ENCODE results near the gene TXK. TPM values are rescaled to one million over a fixed set of nuclear protein-coding genes. Genes with fewer than 3 reads are reported as not detected.

Gene TXK
- total and polyA plus RNA-seq, 3 donors from 2014 or later: 3.1 to 5.9 (median 3.6) TPM

DNA sequence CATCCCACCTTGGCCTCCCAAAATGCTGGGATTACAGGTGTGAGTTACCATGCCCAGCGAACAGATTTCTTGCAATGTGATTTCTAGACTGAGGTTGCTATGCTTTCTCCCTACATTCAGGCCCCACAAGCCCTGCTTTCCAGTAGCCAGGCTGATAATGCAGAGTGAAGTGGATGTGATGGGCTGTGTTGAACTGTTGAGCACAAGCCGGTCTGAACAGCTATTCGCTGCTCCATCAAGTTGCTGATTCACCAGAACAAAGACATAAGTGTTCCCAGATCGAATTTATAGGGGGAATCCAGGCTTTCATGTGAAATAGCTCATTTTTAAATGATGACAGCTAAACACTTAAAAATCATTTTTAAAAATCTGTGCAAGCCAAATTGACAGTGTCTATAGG lies 109.5 kb downstream of the TXK start:
- Histone ChIP-seq H3K27me3 (no peaks in the 10 kb centered on the region), H3K27ac (no peak overlapping the region), H3K9me3 (no peaks in the 10 kb centered on the region), H3K4me1 (no peaks in the 10 kb centered on the region), H3K4me3 (no peak overlapping the region), H3K36me3 (ENCODE audit: low read depth, missing control alignments) (no peaks in the 10 kb centered on the region)
- no peak for DNase-seq
- 84 to 85% methylated on average over 4 of the region's 4 CpGs for WGBS, 2 donors
- intact Hi-C loops (cut with DNase I; ENCODE audit: low total_unique reads): no loop called here
- no peak for TF ChIP-seq POLR2A (IDR thresholded peaks at IDR 0.05)
- TF ChIP-seq, protein P1, sequence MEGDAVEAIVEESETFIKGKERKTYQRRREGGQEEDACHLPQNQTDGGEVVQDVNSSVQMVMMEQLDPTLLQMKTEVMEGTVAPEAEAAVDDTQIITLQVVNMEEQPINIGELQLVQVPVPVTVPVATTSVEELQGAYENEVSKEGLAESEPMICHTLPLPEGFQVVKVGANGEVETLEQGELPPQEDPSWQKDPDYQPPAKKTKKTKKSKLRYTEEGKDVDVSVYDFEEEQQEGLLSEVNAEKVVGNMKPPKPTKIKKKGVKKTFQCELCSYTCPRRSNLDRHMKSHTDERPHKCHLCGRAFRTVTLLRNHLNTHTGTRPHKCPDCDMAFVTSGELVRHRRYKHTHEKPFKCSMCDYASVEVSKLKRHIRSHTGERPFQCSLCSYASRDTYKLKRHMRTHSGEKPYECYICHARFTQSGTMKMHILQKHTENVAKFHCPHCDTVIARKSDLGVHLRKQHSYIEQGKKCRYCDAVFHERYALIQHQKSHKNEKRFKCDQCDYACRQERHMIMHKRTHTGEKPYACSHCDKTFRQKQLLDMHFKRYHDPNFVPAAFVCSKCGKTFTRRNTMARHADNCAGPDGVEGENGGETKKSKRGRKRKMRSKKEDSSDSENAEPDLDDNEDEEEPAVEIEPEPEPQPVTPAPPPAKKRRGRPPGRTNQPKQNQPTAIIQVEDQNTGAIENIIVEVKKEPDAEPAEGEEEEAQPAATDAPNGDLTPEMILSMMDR (IDR thresholded peaks at IDR 0.05): no peak

DNA sequence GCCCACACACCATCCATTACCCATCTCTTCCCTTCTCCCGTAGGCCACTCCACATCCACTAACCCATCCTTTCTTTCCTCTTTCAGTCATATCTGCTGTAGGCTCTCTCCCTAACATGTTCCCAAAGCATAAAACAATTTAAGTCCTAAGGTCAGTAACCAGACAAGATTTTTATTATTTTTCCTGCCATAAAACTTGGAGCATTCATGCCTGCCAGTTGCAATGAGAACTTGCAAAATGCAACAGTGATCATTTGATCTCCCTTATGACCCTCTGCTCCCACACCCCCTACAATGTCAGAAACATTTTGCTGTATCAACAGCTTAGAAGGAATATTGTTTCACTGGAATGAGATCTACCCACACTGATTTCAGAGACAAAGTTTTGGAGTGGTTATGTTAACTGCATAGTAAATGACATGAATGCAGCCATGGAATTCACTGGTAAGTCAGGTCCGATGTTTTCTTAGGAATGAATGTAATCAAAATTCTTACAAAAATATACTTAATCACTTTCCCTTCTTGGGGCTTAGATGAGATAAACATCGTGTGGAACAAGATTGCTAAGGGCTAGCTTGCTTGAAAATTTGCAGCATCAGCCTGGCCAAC lies 111.8 kb downstream of the TXK start:
- no peak for TF ChIP-seq POLR2A (IDR thresholded peaks at IDR 0.05)
- H3K4me3 ChIP-seq: no peak overlapping the region
- intact Hi-C loops (cut with DNase I; ENCODE audit: low total_unique reads): no loop called here
- 59 to 63% methylated on average over 3 of the region's 3 CpGs for WGBS, 2 donors
- H3K9me3 ChIP-seq: no peaks in the 10 kb centered on the region
- no peaks in the 10 kb centered on the region for H3K27me3 ChIP-seq
- no peaks in the 10 kb centered on the region for H3K4me1 ChIP-seq
- DNase-seq: no peak
- H3K27ac ChIP-seq: no peak overlapping the region
- no peaks in the 10 kb centered on the region for H3K36me3 ChIP-seq (ENCODE audit: low read depth, missing control alignments)

DNA sequence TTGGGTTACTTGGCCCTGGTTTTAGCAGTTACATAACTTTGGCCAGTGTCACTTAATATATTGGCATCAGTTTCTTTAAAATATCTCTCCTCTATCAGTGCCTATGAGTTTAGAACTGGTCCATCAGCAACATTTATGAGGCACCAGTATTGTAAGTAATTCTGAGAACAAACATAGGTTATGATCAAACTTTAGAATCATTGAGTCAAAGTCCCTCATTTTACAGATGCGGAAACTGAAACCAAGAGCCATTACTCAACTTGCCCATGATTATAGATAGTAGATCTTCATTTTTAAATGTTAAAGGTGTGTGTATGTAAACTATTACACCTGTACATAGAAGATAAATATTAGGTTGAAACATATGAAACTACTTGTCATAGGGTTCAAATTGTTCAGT lies 113.0 kb downstream of the TXK start:
- intact Hi-C loops (cut with DNase I; ENCODE audit: low total_unique reads): no loop called here
- no peak for DNase-seq
- Histone ChIP-seq H3K4me3 (no peak overlapping the region), H3K4me1 (no peaks in the 10 kb centered on the region), H3K27me3 (no peaks in the 10 kb centered on the region), H3K36me3 (ENCODE audit: low read depth, missing control alignments) (no peaks in the 10 kb centered on the region), H3K27ac (no peak overlapping the region), H3K9me3 (no peaks in the 10 kb centered on the region)
- TF ChIP-seq, protein P1 (IDR thresholded peaks at IDR 0.05): no peak
- no peak for TF ChIP-seq POLR2A (IDR thresholded peaks at IDR 0.05)
- WGBS, 2 donors: 20 to 98% methylated on average over 1 of the region's 1 CpG

DNA sequence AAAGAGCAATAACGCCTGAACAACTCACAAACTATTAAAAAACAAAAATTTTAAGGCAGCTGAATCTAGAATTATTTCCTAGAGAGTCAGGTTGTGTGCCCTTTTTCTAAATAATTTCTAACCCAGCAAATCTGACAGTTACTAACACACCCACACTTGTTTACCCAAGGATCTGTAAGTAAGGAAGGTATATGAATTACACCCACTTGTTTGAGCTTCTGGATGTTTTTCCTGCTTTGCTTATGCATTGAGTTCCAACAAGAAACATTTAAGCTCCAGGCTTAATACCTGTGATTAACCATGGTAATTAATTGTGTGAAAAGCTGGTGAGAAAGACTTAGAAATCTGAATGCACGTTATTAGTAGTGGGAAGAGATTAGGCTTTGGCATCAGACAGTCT lies 115.9 kb downstream of the TXK start:
- intact Hi-C loops (cut with DNase I; ENCODE audit: low total_unique reads): no loop called here
- Histone ChIP-seq H3K27me3 (no peaks in the 10 kb centered on the region), H3K9me3 (no peaks in the 10 kb centered on the region), H3K4me3 (no peak overlapping the region), H3K27ac (no peak overlapping the region), H3K4me1 (no peaks in the 10 kb centered on the region), H3K36me3 (ENCODE audit: low read depth, missing control alignments) (no peaks in the 10 kb centered on the region)
- TF ChIP-seq, protein P1 (IDR thresholded peaks at IDR 0.05): no peak
- no peak for TF ChIP-seq POLR2A (IDR thresholded peaks at IDR 0.05)
- 55 to 67% methylated on average over 2 of the region's 2 CpGs for WGBS, 2 donors
- DNase-seq: no peak

DNA sequence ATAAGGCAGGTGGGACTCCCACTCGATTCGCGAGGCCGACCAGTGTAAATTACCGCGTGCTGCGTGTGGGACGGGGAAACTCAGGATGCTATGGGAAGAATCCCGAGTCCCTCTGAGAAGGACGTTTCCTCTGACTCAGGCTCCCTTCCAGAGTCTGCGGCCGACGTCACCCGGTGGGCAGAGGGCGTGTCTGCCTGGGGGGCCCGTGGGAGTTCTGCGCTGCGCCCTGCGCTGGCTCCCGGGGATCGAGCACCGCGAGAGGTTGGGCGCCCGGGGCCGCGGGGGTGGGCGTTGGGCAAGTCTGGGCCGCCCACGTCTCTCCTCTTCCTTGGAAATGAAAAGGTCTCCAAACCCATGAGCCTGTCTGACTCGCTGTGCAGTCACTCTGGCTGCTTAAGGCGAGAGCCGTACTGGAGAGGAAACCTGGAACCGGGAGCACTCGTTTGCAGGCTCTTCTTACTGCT lies 116.9 kb downstream of the TXK start:
- TF ChIP-seq, protein P1 (IDR thresholded peaks at IDR 0.05): no peak
- TF ChIP-seq POLR2A (IDR thresholded peaks at IDR 0.05): no peak
- no peaks in the 10 kb centered on the region for H3K9me3 ChIP-seq
- peak overlapping the region in 1 of 2 donors; percentile 74 for H3K27ac ChIP-seq
- H3K4me1 ChIP-seq: no peaks in the 10 kb centered on the region
- peak overlapping the region; percentile 48 to 80 for H3K4me3 ChIP-seq
- WGBS, 2 donors: 0% methylated on average over 5 to 31 of the region's 35 CpGs
- intact Hi-C loops (cut with DNase I; ENCODE audit: low total_unique reads): no loop called here
- H3K36me3 ChIP-seq (ENCODE audit: low read depth, missing control alignments): no peaks in the 10 kb centered on the region
- no peaks in the 10 kb centered on the region for H3K27me3 ChIP-seq
- peak; percentile 55 for DNase-seq

Small RNA genes lying within 50 kb of the gene (small RNA-seq; reads per million reads assigned to genes)
- gene RF00019 (0 reads per million in 2 donors), gene RF00026 (0 reads per million in 2 donors), gene RNU6-838P (0 reads per million in 2 donors)

Other genes starting within 250 kb of the TXK start
- 10 to 100 TPM; 26.9 to 35.3 TPM for gene NFXL1, start 219.7 kb downstream of the TXK start, total RNA-seq
- 27.5 TPM for gene NFXL1, start 219.7 kb downstream of the TXK start, polyA plus RNA-seq (ENCODE audit: insufficient read depth, low read depth, low replicate concordance)
- gene CNGA1, start 117.6 kb downstream of the TXK start, total RNA-seq: 1 to 10 TPM in 1 of 2 donors, under 1 TPM in 1; 0.47 to 1.7 TPM
- gene CNGA1, start 117.6 kb downstream of the TXK start, polyA plus RNA-seq (ENCODE audit: insufficient read depth, low read depth, low replicate concordance): 0.28 TPM
- gene NIPAL1, start 117.5 kb downstream of the TXK start, total RNA-seq: 1 to 10 TPM in 1 of 2 donors, under 1 TPM in 1; 0.79 to 3.2 TPM
- gene NIPAL1, start 117.5 kb downstream of the TXK start, polyA plus RNA-seq (ENCODE audit: insufficient read depth, low read depth, low replicate concordance): 2.3 TPM
- gene TEC, start 135.6 kb upstream of the TXK start, total RNA-seq: 10 to 100 TPM in 1 of 2 donors, 1 to 10 TPM in 1; 9.2 to 10.8 TPM
- gene TEC, start 135.6 kb upstream of the TXK start, polyA plus RNA-seq (ENCODE audit: insufficient read depth, low read depth, low replicate concordance): 3.5 TPM
- gene SLAIN2, start 207.3 kb upstream of the TXK start, total RNA-seq: 10 to 100 TPM; 57.3 to 75.8 TPM
- gene SLAIN2, start 207.3 kb upstream of the TXK start, polyA plus RNA-seq (ENCODE audit: insufficient read depth, low read depth, low replicate concordance): 255 TPM